GM18867 (cell line): ENCODE results near the gene LTV1.
"Not testable (repeated sequence)": the region's sequence is repeated elsewhere in the genome, so short reads cannot be mapped to it uniquely, and the experiment has no call there.

Experiments used
- ATAC-seq: cut with Tn5 transposase; IDR thresholded peaks from one replicate; pipeline ENCODE4 v1.9.1; 2021; ENCODE audit warnings: mild to moderate bottlenecking, moderate library complexity; ENCODE audit not compliant: unreplicated experiment

Gene LTV1

DNA sequence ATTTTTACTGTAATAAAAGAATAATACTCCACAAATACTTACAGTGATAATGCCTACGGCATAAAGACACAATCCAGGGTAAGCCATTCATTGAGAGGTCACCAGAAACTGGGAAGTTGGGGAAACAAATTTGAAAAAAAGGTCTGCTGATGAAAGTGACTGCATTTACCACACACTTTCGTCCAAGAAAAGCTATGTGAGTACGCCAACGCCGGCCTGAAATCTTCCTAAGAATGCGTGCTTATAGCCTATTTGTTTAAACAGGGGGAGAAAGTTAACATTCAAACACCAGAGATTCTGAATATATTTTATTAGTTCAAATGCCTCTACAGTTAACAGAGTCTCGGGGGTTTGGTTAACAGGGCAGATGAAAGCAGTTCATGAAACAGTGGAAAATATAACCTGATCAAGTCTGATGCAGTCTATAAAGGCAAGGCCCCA, 657 bp upstream of the LTV1 start:
- ATAC-seq = no peak

DNA sequence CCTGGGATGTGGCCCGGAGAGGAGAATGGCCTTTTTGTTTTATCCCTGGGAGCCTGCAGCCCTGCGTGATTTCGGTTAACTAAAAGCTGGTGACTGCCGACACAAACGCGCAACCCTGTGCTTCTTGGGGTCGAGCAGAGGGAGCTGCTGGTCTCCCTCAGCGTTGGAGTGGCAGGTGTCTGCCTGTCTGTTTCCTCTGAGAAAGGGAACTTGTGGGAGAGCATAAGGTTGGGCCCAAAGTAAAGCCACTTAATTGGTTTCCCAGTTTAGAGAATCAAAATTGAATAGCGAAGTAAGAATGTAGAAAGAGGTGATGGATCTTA, 500 bp downstream of the LTV1 start:
- peak; percentile 6 for ATAC-seq

DNA sequence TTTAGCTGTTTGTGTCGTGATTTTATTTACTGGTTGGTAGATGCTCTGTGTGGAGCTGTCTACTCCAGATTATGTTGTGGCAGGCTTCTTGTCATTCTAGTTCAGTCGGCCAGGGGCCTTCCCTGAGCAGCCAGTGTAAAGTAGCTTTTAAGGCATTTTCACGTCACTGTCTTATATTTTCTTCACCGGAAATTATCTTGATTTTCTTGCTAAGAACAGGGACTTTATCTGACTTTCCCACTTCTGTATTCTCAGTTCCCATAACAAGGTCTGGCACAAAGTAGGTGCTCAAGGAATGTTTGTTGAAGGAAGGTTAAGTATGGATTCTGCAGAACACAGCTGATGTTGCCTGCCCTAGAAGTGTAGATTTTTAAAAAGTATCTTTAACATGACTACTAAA, 868 bp downstream of the LTV1 start:
- ATAC-seq = no peak

DNA sequence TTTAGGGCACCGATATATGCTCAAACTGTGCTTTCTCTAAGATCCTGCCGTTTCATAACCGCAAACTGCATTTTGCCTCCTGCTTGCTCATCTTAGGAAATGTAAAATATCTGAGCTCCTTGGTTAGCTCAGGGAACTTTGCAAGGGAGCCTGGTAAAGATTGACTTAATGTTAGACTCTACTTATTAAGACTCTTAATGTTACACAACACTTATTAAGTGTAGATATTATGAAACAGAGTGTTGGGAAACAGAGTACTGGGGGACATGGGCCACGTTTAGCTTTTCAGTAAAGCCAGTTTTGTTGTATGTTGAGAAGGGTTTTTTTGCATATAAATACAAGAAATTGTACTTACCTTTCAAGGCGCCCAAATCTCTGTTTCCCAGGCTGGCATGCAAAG, 1.9 kb downstream of the LTV1 start:
- ATAC-seq = no peak

DNA sequence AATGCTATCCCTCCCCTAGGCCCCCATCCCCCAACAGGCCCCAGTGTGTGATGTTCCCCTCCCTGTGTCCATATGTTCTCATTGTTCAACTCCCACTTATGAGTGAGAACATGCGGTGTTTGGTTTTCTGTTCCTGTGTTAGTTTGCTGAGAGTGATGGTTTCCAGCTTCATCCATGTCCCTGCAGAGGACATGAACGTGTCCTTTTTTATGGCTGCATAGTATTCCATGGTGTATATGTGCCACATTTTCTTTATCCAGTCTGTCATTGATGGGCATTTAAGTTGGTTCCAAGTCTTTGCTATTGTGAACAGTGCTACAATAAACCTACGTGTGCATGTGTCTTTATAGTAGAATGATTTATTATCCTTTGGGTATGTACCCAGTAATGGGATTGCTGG, 8.6 kb downstream of the LTV1 start:
- ATAC-seq = not testable (repeated sequence)

DNA sequence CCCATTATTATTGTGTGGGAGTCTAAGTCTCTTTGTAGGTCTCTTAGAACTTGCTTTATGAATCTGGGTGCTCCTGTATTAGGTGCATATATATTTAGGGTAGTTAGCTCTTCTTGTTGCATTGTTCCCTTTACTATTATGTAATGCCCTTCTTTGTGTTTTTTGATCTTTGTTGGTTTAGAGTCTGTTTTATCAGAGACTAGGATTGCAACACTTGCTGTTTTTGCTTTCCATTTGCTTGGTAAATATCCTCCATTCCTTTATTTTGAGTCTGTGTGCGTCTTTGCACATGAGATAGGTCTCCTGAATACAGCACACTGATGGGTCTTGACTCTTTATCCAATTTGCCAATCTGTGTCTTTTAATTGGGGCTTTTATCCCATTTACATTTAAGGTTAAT, 11.9 kb downstream of the LTV1 start:
- not testable (repeated sequence) for ATAC-seq

DNA sequence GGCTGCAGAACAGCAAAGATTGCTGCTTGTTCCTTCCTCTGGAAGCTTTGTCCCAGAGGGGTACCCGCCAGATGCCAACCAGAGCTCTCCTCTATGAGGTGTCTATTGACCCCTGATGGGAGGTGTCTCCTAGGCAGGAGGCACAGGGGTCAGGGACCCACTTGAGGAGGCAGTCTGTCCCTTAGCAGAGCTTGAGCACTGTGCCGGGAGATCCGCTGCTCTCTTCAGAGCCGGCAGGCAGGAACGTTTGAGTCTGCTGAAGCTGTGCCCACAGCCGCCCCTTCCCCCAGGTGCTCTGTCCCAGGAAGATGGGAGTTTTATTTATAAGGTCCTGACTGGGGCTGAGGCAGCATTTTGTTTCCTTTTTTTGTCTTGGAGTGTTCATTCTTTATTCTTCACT, 13.6 kb downstream of the LTV1 start:
- not testable (repeated sequence) for ATAC-seq

DNA sequence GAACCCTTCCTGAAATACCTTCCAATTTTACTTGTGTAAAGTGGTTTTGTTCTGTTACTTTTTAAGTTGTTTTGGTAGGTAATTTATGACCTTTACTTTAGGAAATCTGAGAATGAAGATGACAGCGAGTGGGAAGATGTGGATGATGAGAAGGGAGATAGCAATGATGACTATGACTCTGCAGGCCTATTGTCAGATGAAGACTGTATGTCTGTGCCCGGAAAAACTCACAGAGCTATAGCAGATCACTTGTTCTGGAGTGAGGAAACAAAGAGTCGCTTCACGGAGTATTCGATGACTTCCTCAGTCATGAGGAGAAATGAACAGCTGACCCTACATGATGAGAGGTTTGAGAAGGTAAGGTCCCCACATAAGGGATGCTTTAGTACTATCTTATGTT, 14.5 kb downstream of the LTV1 start:
- ATAC-seq = no peak

DNA sequence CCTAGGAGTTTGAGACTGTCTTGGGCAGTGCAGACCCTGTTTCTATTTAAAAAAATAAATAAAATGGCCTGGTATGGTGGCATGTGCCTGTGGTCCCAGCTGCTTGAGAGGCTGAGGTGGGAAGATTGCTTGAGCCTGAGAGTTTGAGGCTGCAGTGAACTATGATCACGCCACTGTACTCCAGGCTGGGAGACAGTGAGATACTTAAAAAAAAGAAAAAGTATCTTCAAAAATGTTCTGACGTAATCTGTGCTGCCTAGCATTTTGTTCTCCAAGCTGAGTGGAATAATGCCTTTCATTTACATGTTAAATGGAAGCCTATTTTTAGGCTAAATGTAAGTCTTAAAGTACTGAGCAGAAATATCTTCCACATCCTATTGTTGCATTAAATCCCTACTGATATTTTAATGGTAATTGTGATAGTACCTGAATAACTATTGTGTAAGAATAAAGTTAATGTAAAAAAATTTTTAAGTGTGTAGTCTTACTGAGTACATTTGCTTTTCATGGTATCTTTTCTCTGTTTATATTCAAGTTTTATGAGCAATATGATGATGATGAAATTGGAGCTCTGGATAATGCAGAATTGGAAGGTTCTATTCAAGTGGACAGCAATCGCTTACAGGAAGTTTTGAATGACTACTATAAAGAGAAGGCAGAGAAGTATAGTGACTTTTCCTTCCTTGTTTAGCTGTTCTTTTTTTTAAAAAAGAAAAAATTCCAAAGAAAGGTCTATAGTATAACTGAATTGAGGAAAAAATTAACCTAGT, 16.9 kb downstream of the LTV1 start:
- ATAC-seq = no peak

DNA sequence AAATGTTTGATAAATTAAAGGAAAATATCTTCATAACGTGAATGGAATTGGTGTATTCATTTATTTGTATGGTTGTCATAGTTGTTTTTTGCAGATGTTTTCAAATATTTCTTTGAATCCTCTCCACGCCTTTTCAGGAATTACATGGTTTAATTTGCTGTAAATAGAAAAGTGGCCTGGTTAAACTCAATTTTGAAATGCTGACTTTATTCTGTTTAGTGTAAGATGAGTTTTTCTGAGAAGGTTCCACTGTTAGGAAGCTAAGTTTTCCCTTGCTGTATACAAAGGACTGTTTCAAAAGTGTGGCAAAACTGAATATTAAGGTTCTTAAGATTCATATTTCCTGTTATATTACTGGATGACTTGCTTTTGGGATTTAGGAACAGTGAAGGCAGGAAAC, 20.6 kb downstream of the LTV1 start:
- ATAC-seq = no peak

DNA sequence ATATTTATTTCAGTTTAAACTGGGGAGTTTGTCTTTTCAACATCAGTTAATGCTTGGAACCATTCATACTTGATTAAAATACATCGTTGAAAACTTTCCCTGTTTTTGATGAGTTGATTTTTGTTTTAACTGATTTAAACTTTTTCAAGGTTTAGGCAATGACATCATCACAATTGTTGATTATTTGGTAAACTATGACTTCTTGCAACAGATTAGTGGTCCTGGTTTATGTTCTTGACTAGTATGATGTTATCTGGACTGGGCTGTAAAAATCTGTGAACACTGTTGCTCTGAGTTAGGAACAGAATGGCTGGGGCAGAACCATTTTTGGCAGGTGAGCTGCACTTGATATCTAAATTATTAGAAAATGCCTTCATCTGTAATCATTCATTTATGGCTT, 21.1 kb downstream of the LTV1 start, which contains the start of gene ZC2HC1B:
Gene ZC2HC1B, plus strand, starts transcription at position 241 of the 400 bp plus-strand sequence. Its CDS starts 66 bp downstream, at position 307.
- ATAC-seq = no peak

DNA sequence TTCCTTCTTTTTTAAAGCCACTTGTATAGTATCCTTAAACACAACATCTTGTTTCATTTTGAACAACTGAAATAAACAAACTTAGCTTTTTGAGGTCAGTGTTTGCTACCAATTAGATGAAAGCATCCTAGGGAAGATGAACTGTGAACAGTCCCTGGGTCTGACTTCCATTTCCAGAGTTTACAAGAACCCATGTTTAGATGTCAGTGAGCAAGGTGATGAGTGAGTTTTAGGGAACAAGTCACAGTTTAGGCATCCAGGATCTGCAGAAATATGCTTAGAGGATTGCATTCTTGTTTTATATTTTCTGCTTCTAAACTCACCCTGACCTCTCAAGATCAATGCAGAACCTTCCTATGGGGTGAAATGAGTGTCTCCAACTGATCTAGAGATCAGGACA, 24.1 kb downstream of the LTV1 start:
- ATAC-seq = no peak

DNA sequence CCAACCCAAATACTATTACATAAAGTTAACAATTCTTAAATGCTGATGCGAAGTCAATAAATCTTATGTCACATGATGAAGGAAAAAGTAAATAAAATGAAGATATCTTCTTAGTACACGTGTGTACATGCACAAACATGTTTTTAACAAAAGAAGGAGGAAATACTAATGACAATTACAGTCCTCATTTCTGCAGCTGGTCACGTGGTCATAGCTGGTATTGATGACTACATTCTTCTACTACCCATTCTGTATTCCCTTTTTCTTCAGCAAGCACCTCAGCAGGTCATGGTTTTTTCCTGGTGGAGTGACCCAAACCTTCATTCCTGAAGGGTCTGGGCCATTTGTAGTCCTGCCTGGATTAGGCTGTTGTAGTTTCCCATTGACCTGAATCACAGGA, 25.7 kb downstream of the LTV1 start:
- ATAC-seq = not testable (repeated sequence)

DNA sequence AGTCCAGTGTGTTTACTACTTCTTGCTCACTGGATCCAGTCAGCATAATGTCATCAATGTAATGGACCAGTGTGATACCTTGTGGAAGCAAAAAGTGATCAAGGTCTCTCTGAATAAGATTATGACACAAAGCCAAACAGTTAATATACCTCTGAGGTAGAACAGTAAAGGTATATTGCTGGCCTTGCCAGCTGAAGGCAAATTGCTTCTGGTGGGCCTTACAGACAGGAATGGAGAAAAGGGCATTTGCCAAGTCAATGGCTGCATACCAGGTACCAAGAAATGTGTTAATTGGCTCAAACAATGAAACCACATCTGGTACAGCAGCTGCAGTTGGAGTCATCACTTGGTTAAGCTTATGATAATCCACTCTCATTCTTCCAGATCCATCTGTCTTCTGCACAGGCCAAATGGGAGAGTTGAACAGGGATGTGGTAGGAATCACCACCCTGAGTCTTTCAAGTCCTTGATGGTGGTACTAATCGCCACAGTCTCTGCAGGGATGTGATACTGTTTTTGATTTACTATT, 28.1 kb downstream of the LTV1 start:
- ATAC-seq = not testable (repeated sequence)

DNA sequence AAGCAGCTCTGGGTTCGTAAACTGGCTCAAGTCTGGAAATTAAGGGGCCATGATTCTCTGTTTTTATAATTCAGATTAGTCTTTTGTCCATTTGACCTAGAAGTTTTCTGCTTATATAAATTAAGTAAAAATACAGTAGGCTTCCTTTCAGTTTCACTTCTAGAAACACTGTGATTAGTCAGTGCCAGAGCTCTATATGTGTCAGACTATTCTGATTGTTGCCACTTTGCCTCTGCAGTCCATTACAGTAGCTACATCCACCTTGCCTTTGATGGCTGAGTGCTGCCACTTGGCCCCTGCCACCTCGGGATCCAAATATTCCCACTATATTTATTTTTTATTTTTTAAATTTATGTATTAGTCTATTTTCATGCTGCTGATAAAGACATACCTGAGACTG, 29.1 kb downstream of the LTV1 start:
- peak; percentile 100 for ATAC-seq

DNA sequence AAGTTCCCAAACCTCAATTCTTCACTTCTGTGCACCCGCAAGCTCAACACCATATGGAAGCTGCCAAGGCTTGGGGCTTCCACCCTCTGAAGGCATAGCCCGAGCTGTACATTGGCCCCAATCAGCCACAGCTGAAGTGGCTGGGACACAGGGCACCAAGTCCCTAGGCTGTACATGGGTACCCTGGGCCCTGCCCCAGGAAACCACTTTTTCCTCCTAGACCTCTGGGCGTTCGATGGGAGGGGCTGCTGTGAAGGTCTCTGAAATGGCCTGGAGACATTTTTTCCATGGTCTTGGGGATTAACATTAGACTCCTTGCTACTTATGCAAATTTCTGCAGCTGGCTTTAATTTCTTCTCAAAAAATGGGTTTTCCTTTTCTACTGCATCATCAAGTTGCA, 30.5 kb downstream of the LTV1 start:
- ATAC-seq = not testable (repeated sequence)

DNA sequence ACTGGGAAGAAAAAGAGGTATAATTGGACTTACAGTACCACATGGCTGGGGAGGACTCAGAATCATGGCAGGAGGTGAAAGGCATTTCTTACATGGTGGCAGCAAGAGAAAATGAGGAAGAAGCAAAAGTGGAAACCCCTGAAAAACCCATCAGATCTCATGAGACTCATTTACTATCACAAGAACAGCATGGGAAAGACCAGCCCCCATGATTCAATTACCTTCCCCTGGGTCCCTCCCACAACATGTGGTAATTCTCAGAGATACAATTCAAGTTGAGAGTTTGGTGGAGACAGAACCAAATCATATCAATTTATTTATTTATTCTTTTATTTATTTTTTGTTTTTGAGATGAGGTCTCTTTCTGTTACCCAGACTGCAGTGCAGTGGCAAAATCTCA, 31.4 kb downstream of the LTV1 start:
- ATAC-seq = not testable (repeated sequence)

DNA sequence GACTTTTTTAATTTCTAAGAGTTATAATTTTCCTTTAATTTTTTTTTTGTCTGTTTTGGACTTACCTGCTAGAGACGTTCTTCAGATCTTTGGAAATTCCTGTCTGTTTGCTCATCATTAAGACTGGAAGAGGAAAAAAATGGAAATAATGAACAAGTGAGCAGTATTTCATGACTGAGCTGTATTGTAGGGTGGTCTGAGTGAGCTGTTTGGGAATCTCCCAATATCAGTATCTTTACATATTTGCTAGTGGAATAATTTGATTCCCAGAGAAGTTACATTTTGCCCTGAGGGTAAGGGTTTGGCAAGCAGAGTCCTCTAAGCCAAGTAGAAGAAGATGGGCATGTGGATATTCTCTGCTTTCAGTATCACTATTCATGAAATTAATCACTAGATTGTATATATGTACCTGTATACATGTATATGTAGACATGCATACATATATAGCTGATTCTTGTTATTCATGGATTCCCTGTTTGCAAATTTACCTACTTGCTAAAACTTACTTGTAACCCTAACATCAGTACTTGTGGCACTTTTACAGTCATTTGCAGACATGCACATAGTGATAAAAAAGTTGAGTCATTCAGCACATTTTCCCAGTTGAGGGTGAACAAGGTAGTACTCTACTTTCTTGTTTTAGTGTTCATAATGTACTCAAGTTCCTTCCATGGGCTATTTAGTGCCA, 34.6 kb downstream of the LTV1 start:
- ATAC-seq = no peak

DNA sequence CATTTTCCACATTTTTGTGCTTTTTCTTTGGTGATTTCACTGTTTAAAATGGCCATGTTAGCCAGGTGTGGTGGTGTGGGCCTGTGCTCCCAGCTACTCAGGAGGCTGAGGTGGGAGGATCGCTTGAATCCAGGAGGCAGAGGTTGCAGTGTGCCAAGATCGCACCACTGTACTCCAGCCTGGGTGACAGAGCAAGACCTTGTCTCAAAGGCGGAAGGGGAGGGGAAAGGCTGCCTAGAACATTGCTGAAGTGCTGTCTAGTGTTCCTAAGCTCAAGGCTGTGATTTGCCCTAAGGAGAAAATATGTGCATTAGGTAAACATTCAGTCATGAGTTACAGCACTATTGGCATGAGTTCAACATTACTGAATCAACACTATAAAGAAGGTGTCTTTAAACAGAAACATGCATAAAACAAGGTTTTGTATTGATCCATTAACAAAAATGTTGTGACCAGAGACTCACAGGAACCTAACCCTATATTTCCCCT, 35.2 kb downstream of the LTV1 start:
- no peak for ATAC-seq

DNA sequence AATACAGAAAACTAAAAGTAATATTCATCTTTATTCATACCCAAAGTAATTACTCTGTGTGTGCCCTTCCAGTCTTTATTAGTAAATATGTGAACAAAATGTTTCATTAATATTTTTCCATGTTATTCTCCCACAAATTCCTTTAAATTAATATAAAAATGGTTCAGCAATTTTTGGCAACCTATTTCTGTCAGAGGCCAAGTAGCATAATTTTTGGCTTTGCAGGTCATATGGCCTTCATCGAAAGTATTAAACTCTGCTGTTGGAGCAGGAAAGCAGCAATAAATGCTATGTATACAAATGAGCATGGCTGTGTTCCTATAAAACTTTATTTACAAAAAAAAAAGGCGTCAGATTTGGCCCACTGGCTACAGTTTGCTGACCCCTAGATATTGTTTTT, 37.3 kb downstream of the LTV1 start:
- no peak for ATAC-seq

DNA sequence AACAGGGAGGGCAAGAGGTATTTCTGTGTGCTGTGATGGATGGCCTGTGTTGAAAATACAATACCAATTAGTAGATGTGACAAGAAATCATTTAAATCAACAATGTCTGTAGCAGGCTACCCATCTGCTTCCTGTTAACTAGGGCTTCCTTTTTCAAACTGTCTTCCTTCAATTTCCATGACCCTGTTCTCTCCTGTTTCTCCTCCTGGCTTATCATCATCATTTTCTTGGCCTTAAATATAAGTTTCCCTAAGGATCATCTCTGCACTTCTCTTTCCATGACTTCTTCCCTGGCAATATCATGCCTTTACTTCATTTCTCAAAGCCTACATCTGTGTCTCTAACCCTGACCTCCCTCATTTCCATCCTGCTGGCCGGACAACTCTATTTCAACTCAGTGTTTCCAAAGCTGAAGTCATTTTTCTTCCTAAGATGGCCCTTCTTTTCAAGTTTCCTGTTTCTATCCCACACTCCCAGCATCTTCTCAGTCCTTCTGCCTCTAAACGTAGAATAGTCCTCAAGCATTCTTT, 39.3 kb downstream of the LTV1 start:
- no peak for ATAC-seq
